CD4-positive, alpha-beta T cell treated with Interleukin-17A for 1 hour (primary cell): ENCODE results near the gene KCNMA1.

Experiments used
- DNase-seq: peaks from one replicate; pipeline ENCODE4 v3.0.0-alpha.2; 2020

Gene KCNMA1

DNA sequence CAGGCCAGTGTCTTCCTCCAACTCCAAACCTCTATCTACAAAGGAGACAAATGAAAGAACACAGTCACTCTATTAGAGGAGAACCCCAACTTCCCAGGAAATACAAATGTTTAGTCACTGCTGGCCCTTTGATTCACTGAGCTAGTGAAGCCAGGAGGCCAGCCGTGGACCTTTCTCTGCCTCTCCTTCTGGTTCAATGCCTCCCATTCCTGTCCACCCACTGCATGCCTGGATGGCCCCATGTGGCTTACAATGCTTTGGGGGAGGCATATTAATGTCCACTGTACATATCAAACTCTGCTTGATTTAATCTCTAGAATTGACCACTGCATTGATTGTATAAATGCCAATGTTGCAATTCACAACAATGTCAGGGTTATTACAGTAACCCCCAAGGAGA is 687.3 kb downstream of the KCNMA1 start:
- no peak for DNase-seq

DNA sequence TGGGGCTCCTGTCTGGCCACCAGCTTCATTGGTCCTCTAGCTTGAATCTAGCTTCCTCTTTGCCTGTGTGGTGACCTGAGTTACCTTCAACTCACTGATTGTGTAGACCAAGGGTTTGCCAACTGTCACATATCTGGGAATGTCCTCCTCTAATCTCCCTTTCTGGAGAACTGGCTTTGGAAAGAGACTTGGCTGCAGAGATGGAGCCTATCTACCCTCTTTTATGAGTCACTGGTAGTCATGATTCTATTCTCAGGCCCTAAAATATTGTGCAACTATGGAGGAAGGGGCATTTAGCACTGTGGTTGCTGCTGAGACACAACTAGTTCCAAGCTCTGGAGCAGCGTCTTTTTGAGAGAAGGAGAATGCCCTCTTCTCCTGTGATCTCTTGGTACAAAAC is 691.3 kb downstream of the KCNMA1 start:
- DNase-seq: no peak

DNA sequence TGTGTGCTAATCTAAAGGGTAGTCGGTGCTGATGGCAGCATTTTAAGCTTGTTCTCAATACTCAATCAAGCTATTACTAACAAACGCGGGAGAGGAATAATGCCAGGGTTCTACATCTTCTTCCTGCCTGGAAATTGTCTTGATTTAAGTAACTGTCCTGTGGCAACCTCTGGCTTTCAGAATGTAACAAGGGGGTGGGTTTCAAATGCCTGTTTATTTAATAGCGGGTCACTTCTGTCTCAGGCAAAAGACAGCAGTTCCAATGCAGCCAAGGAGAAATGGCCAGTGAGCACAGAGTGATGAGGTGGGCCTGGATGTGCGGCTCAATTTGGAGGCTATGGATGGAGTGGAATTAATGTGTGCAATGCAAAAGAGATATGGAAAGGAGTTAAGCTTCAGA is 692.4 kb downstream of the KCNMA1 start:
- DNase-seq: no peak

DNA sequence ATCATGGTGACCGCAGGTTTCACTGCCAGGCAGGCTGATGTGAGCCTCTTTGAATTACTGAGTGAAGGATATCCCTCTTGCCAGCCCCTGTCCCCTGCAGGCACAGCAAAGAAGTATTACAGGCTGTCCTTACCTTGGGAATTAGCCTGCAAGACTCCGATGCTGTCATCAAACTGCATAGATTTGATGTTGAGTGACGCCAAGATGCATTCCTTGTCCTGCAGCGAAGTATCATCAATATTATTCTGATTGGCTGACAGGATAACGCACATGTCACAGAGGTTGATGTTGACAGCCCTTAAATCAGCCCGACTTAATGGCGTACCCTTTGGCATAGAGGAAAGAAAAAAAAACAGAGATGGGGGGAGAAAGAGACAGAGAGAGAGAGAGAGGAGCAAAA is 693.0 kb downstream of the KCNMA1 start:
- no peak for DNase-seq

DNA sequence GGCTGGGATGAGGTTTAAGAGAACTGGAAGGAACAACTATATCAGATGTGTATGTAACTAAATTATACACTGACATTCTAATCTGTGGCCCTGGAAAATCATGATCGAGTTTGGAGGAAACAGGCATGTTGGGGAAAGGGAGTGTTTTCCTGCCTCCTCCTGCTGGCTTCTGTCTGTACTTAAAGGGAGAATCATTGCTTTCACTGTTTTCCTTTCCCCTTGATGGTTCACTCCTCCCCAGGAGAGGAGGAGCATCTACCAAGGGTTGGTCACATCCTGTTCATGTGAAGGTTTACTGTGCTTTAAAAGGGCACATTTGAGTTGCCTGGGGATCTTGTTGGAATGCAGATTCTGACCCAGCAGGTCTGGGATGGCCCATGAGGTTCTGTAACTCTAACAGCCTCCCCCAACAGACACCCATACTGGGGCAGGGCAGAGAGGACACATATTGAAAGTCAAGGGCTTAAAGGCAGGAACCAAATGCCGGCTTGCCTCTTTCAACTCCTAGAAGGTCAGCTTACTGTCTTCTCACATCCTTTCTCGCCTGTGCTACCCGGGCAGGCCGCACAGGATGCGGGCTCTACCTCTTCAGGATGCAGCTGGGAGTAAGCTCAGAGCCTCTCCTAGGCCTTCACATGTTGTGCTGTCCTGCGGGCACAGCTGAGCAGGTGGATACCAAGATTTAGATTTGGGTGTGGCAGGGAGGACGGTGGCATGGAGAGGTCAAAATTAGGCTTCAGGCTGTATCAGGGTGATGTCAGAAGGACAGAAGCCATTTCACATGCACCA is 694.8 kb downstream of the KCNMA1 start:
- DNase-seq: no peak

DNA sequence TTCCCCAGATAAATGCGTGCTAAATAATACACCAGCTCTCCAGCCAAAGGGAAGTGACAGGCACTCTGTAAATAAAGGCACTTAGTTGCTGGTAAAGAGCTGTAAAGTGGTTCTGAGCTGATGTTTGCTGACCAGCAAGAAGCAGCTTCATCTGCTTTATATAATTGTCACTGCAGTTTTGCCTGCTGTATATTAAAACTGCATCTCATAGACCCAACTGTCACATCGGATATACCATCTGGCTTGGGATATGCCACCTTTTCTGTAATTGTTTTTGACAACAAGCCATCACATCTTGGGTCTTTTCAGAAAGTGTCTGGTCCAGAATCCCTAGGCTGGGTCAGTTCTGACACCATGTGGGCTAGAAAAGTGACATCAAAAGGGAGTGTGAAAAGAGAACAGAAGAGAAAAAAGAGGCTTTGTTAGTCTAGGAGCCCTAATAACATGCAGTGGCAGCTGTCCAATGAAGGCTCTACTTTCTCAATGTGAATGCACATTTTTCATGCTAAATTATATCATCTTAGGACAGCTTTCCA is 697.6 kb downstream of the KCNMA1 start:
- no peak for DNase-seq

DNA sequence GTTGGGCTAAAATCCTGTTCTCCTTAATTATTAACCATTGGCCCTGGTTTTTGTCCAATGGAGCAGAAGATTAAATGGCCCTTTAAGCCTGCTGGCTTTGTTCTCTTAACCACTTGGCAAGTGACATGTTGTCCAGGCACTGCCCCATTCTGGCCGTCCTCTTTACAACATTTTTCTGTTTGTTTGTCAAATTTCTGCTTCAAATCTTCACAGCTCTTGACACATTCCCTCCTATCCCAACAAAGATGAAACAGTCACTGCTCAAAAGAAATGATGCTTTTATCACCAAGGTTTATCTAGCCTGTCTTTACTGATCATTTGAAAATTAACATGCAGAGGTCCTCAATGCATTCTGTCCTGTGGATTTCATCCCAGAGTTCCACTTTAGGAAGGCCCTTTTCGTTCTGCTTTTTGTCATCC is 700.4 kb downstream of the KCNMA1 start:
- DNase-seq: no peak

DNA sequence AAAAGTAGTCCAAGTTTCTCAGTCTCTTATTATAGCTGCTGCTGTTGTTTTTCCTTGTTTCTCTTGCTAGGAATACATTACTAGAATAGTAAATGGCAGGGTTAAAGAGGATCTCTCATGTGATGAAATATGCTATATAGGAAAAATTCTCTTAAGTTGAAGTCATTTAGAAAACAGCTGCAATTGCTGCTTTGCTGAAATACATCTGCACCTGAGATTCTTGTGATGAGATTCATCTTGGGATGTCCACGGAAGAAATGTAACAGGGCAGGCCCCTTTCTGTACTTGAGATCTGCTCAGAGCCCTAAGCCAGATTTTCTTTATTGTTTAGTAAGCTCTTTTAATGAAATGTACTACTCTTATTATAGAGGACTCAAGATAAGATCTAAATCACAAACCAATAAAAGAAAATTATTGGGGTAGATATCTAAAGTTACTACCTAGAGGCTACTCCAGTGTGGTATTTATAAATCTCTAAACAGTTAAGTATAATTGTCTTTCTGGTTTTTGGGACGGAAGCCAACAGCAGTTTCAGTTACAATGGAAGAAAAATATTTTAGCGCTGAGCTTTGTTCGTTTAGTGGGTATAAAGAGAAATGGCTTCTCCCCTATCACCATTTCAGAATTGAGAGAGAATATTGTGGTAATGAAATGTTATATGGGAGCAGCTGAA is 701.5 kb downstream of the KCNMA1 start:
- DNase-seq: no peak

DNA sequence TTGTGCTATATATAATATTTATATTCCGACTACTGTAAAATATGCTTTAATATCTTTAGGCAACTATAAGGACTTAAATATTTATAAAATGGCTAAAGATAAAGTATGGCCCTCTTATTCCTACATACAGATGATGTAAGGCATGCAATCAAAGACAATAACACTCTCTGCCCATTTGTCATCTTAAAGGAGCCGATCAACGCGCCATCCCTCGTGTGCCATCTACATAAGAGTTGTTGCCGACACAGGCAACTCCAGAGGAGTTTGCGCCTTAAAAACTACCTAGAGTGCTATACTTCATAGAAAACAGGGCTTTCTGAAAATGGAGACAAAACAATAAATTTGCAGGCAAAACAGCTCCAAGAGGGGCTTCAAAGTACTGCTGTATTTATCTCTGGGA is 709.0 kb downstream of the KCNMA1 start:
- DNase-seq: no peak

DNA sequence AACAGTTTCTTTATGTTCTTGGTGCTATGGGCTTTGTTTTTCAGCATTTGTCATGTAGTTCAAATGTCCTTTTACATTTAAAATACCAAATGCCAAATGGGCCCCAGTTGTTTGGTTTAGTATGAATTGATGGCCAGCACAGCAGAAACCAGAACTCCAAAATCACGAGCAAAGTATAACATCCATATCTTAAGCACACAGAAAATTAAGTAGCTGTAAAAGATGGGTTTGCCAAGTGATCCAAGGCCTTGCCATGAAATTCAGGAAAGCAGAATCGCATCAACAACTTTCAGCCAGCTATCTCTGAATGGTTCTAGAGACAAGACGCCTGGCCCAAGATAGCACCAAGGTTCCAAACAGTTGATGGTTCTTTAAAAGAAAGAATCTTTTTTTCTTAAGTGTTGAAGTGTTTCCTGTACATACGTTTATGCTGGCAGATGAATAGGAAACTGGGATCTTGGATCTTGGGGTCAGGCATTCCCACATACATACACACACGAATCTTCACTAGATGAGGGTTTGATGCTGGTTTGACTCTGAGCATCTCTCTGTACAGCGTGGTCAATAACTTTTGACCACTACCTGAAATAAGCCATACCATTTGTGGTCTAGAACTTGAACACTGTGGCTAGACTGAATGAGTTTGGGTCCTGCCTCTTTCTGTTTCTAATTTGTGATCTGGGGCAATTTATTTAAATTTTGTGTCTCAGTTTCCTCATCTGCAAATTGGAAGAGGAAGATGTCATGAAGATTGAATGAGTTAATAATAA is 711.8 kb downstream of the KCNMA1 start:
- DNase-seq: no peak

DNA sequence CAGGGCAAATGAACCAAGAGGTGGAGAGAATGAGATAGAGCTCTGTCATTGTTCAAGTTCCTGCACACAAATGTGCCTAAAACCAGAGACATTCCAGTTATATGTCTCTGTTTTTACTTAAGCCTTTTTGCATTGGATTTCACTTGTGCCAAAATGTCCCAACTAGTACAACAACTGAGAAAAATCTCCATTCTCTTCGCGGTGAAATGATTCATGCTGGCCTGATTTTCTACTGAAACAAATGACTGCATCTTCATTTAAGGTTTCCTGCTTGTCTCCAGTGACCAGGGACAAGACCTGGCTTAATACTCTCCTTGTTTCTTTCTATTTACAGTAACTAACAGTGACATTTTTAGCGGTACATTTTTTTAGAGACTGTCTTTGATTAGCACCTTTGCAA is 714.9 kb downstream of the KCNMA1 start:
- DNase-seq: no peak

DNA sequence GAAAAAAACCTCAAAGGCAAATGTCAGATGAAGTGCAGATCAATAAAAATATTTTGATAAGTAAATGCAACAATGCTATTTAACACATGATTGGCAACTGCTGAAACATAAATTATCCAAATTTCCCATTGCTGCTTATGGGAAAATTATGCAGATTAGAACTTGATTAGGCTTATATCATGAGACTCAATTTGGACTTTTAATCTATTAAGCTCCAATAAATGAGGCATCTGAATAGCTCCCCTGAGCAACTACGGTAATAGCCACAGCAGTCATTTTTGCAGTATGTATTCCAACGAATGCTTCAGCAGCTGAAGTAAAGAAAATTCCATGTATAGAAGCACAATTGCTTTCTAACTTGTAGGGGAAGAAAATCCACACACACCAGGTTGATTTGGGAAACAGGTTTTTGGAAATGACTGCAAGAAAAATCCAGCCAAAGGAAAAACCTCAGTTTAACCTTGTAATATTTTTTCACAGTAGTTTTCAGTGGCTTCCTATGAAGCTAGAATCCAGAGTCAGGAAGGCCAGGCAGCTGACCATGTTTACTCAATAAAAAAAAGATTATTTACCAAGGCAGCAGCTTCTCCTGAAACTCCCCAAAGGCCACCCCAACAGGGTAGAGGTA is 716.1 kb downstream of the KCNMA1 start:
- DNase-seq: no peak

DNA sequence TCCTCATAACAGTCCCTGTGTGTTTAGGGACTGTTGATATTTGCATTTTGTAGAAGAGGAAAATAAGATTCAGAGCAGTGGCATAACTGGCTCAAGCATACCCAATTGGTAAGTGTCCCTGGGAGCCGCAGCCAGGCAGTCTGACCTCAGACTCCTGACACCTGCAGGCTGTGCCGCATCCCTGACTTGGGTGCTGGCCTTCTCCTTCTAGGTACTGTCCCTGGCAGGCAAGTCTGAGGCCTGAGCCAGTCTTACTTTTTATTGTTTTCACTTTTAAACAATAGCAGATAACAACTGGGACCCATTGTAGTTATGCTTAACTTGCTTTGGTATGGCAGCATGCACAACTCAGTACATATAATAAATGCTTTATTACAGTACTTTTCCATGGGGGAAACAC is 717.0 kb downstream of the KCNMA1 start:
- no peak for DNase-seq

DNA sequence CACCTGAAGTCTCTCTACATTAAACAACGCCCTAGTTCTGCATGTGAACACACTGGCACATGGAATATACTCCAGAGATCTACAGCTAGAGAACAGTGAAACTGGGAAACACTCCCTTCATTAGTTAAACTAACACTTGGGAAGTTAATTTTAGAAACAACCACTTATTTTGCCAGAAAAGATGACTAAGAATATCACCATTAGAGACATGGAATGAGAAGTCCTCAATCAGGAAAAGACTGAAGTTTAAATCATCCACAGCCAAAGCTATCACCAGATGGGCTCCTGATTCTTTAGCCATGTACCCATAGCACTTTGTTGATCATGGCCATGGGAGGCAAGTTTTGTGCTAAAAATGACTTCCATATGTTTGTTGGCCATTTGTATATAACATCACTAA is 719.5 kb downstream of the KCNMA1 start:
- no peak for DNase-seq

DNA sequence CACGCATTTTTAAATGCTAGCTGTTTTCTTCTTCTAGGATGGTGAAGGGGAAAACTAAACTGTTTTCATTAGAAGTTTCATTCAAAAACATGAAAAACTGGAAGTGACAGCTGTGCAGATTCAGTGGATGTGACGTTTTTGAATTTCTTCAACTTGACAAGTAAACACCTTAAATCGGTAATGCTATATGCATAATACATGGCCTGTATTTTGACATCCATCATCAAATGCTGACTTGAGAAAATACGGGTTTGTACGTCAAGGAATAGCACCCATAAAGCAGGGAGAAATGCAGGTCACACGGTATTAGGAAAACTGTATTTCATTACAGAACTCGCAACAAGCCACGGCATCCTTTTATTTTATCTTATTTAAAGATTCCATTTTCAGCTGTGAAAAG is 720.5 kb downstream of the KCNMA1 start:
- no peak for DNase-seq

DNA sequence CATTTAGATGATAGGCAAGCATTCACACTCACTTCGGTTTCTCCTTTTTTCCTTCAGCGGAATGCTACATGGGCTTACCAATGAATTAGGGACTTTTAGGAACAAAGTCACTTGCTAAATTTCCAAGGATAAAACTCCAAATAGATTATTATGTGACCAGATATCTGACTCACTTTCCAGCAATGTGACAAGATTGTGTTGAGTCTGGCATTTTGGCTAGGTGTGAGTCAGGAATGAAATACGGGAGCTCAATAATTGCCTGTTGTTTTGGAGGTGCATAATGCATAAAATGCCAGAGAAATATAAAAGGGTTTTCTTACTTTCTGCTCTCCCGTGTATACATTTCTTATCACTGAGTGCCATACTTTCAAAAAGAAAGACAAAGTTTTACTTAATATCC is 721.1 kb downstream of the KCNMA1 start:
- no peak for DNase-seq

DNA sequence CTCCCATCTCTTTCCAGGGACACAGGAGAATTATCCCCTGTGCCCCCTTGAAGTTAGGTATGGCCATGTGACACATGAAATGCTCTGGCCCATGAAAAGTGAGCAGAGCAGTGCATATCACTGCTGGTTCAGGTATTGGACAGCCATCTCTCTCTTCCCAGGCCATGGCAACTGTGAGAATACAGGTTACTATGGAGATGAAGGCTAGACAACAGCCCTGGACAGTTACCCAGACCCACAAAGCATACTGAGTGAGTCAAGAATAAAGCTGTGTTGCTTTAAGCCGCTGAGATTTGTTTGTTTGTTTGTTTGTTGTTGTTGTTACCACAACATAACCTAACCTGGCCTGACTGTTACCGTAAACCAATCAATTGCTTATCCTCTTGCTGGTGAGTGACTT is 722.3 kb downstream of the KCNMA1 start:
- no peak for DNase-seq

DNA sequence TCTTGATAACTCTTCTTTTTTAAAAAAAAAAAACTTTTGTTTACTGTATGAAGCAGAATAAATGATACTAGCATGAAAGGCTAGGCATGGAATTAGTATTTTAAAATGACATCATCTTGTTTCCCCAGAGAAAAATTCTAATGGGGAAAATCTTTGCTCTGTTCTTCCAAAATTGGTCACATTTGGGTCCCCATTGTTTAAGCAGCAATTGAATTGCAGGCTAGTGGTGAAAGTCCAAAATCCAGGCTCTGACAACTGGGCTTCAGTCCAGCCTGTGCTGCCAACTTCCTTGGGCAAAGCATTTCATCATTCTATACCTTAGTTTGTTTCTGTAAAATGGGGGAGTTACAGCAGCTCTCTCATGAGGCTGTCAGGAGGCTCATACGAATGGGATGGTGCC is 726.4 kb downstream of the KCNMA1 start:
- DNase-seq: no peak

DNA sequence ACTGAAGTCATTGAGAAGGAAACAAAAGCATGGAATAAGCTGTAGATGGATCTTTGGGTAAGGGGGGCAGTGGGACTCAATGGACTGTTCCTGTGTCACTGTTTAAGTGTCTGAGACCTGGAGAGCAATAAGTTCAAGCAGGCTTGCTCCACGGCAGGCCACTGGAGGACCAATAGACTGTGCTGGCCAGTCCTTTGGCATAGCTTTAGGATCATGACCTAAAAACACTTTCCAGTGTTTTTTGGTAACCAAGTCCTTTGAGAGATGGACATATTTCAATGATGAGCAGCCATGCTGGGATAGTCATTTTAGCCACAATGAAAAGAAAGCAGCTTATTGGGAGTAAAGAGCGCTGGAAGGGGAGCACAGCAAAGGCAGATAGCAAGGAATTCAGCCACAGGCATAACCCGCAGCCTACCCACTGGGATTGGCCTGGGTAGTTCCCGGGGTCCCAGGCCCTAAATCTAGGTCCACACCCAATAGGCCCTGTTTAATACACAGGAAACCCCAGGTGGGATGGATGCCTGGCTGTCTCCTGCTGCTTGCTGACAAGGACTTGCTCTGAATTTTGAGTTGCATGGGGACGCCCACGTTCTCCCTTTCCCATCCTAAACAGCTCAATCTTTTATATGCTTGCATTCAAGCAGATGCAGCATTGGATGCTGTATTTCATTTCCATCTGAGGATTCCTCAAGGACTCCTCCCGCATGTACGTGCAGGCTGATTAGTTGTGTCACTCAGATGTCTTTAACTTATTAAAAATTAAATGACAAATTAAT is 727.2 kb downstream of the KCNMA1 start:
- no peak for DNase-seq

DNA sequence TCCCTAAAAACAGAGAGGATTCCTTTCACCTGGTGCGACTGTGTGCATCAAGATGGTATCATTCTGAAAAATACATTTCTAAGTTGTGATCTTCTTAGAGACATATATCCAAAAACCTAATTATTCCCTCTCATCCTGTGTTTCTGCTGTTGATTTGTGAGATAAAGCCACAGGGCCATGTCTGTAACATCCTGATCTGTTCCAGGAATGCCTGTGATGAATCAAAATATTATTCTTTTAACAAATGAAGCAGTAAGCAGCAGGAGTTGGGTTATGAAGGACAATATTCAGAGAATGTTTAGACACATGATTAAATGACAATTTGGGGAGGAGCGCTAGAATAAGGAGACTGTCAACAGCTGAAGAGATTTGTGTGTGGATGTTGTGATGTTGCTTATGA is 731.4 kb downstream of the KCNMA1 start:
- no peak for DNase-seq

DNA sequence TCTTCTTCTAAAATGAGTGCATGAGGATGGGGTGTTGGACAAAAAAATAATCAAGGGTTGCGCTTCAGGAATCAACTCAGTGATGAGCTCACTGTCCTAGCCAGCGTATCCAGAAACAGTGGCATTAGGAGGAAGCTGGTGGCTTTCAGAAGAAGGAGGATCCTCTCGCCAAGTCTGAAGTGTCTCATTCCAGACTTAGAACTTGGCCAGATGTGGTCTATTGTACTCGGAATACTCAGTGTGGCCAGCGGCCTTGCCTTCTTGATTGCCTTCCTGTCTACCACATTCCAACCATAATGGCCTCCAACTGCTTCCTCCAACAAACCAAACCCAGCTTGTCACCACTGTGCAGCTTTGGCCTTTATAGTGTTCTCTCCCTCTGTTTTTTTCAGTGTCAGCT is 732.4 kb downstream of the KCNMA1 start:
- DNase-seq: no peak

DNA sequence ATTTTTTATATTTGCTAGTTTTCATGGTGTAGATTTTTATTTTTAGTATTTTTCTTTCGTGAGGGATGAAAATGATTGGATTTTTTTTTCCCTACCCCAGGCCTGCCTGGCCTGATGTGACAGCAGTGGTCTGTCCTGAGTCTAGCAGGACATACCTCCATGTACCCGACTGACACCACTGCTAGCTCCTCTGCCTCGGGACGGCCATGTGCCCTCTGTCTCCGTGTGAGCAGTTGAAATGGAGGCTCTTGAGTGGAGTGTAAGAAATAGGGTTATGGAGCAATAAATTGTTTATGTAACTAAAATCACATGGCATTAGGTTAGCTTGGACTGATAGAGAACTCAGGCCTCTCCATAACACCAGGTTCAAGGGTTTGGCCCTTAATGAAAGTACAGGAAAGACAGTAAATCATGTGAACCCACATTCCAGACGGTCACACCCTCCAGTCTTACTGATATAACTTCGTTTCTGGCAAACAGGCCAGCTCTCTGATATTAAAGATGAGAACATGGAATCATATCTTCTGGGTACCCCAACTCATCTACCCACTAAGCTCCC is 734.1 kb downstream of the KCNMA1 start:
- no peak for DNase-seq
